Transverse colon (tissue), 4 donors: Measurements from ENCODE around the gene ADGRA3. TPM values are rescaled to one million over a fixed set of nuclear protein-coding genes. Genes with fewer than 3 reads are reported as not detected.
"Not testable (repeated sequence)": the region's sequence is repeated elsewhere in the genome, so short reads cannot be mapped to it uniquely, and the experiment has no call there.

Experiments used
- DNase-seq: peaks from one replicate; pipeline ENCODE4 v3.0.0-alpha.2; 2019
- H3K27ac ChIP-seq, 4 donors: fragments of 200-600 bp; sonication (generic); 2 replicates each; pipeline ENCODE4 v1.5.1; 2016 to 2018; ENCODE audit warnings: inconsistent platforms in 4 of 4
- H3K27me3 ChIP-seq: fragments of 200-600 bp; sonication (generic); 2 replicates; pipeline ENCODE4 v1.5.1; 2017; ENCODE audit warnings: inconsistent platforms
- H3K36me3 ChIP-seq, 4 donors: fragments of 200-600 bp; sonication (generic); 2 replicates each; pipeline ENCODE4 v1.5.1; 2017 to 2019; ENCODE audit warnings: inconsistent platforms in 4 of 4
- H3K4me1 ChIP-seq, 4 donors: fragments of 200-600 bp; sonication (generic); 2 replicates each; pipeline ENCODE4 v1.5.1; 2017 to 2020; ENCODE audit warnings: inconsistent platforms in 4 of 4
- H3K4me3 ChIP-seq, 4 donors: fragments of 200-600 bp; sonication (generic); 1 replicate in 1 of 4; 2 replicates in 3 of 4; pipeline versions ENCODE4 v1.5.1 to v1.6.1; 2017 to 2019; ENCODE audit warnings: inconsistent platforms in 4 of 4
- H3K9me3 ChIP-seq, 2 donors: fragments of 200-600 bp; sonication (generic); 2 replicates each; pipeline ENCODE4 v1.5.1; 2017 to 2019; ENCODE audit warnings: inconsistent platforms in 2 of 2
- CTCF ChIP-seq, 5 experiments: fragments of 200-600 bp in 3 of 5; fragments of 450-650 bp in 2 of 5; sonication (generic) in 3 of 5; IDR thresholded peaks; 1 replicate in 2 of 5; 2 replicates in 3 of 5; pipeline ENCODE4 v1.5.1; 2016 to 2017; ENCODE audit warnings: antibody characterized with exemption in 5 of 5, inconsistent platforms in 3 of 5, mild to moderate bottlenecking in 2 of 5, moderate library complexity in 1 of 5
- EP300 ChIP-seq: sonication (generic); formaldehyde crosslinking; IDR thresholded peaks from one replicate; pipeline ENCODE4 v1.6.1; 2017; ENCODE audit warnings: antibody characterized with exemption, low read depth
- POLR2A ChIP-seq: fragments of 450-650 bp; IDR thresholded peaks from one replicate; pipeline ENCODE4 v1.6.1; 2016; ENCODE audit warnings: antibody characterized with exemption, mild to moderate bottlenecking, moderate library complexity
- POLR2AphosphoS5 ChIP-seq, 3 donors: sonication (generic); formaldehyde crosslinking; IDR thresholded peaks; one replicate each; pipeline ENCODE4 v1.6.1; 2016; ENCODE audit warnings: antibody characterized with exemption in 3 of 3
- WGBS, 2 donors: methylation state at CpG; one replicate each; pipeline ENCODE4 v1.1.5; 2018; ENCODE audit warnings: low coverage in 1 of 2; 5-methylcytosine and 5-hydroxymethylcytosine counted together
- in situ Hi-C, 4 donors: fragments of 200-750 bp; cut with MboI; loops; one replicate each; pipeline versions ENCODE4 v1.15.0 to v1.15.1; 2017; ENCODE audit warnings: low sequenced_read_pairs in 3 of 4, low pct_ligation_motif_present in 1 of 4, low pct_unique_long_range_greater_than_20kb in 1 of 4
- intact Hi-C: fragments of 100-400 bp; cut with DNase I; formaldehyde crosslinking; loops from one replicate; pipeline ENCODE4 v1.15.1; 2023; ENCODE audit warnings: low total_unique reads
- total RNA-seq, 4 donors: library from RNA; depleted of rRNA; stranded (reverse); fragments of >200 nt; gene quantifications; one replicate each; pipeline ENCODE4 v1.1.0, GENCODE V29; 2016

The ADGRA3 gene
- total RNA-seq, 4 donors from 2014 or later, result 76.7 to 126 (median 91.1) TPM

DNA sequence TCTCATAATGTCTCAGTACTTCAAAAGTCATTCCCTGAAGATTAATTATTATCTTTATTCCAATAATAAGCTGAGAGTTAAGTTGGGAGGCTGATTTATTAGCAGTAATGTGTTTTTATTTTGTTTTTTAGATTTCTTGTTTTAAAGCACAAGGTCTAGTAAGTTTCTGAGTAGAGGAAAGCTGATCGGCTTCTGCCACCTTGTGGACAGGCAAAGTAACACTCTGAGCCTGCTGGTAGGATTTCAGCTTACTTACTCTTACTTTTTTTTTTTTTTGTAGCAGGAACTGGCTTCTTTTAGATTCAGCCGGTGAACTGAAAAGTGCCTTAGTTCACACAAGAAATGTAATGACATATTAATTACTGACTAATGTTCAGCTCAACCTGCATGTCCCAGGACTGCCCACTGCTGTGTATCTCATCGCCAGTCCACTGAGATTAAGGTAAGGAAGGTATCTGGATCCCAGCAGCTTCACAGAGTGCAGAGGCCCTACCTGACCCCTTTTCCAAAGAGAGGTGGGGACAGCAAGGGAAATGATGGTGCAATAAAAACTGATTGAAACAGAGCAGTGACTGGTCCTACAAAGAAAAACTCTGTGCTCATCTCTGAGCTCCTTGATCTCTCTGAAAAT, 126.5 kb downstream of the ADGRA3 start:
- H3K4me3 ChIP-seq, result no peak overlapping the region
- in situ Hi-C loops, result loop anchor here (10.0 to 25.0 kb wide), 2 partner anchors 602 to 605 kb away; no protein-coding TSS in a partner anchor
- no peaks in the 10 kb centered on the region for H3K27me3 ChIP-seq
- intact Hi-C loops, result loop anchor here (2.0 kb wide), 1 partner anchor 601 kb away; no protein-coding TSS in a partner anchor
- TF ChIP-seq POLR2A (no peak), CTCF (IDR thresholded peaks at IDR 0.05) (peak; percentile 67 to 81 (median 73))
- H3K36me3 ChIP-seq, result peaks cover 0 to 14% (median 0%) of the 10 kb centered on the region in 4 donors
- DNase-seq, result peak; percentile 46
- no peak overlapping the region for H3K27ac ChIP-seq
- no peaks in the 10 kb centered on the region for H3K4me1 ChIP-seq
- WGBS, 2 donors, result 38 to 39% methylated on average over 3 of the region's 3 CpGs
- no peaks in the 10 kb centered on the region for H3K9me3 ChIP-seq

- in situ Hi-C loops, result loop anchor here (10.0 to 25.0 kb wide), 2 partner anchors 598 to 601 kb away; no protein-coding TSS in a partner anchor
- Histone ChIP-seq H3K4me1 (no peaks in the 10 kb centered on the region), H3K27me3 (no peaks in the 10 kb centered on the region), H3K4me3 (no peak overlapping the region), H3K36me3 (peaks cover 0 to 14% (median 0%) of the 10 kb centered on the region in 4 donors), H3K27ac (no peak overlapping the region), H3K9me3 (no peaks in the 10 kb centered on the region)
- DNase-seq, result no peak
- TF ChIP-seq POLR2A, result no peak
- no peak for TF ChIP-seq EP300
- no peak for TF ChIP-seq CTCF (IDR thresholded peaks at IDR 0.05)
- no peak for TF ChIP-seq POLR2AphosphoS5 (IDR thresholded peaks at IDR 0.05)
- whole genome bisulfite sequencing, 2 donors, result 47 to 54% methylated on average over 7 of the region's 7 CpGs
- intact Hi-C loops, result no loop called here
These were observed 130.3 kb downstream of the ADGRA3 start for GRCh38 chr4:22385611-22386011.

- in situ Hi-C loops, result loop anchor here (10.0 to 25.0 kb wide), 2 partner anchors 597 to 599 kb away; no protein-coding TSS in a partner anchor
- H3K4me3 ChIP-seq, result no peak overlapping the region
- H3K36me3 ChIP-seq, result peaks cover 0 to 14% (median 0%) of the 10 kb centered on the region in 4 donors
- DNase-seq, result no peak
- intact Hi-C loops, result no loop called here
- no peak overlapping the region for H3K27ac ChIP-seq
- H3K4me1 ChIP-seq, result no peaks in the 10 kb centered on the region
- no peaks in the 10 kb centered on the region for H3K9me3 ChIP-seq
- TF ChIP-seq POLR2AphosphoS5 (IDR thresholded peaks at IDR 0.05) (no peak), CTCF (IDR thresholded peaks at IDR 0.05) (no peak), POLR2A (no peak), EP300 (no peak)
- no peaks in the 10 kb centered on the region for H3K27me3 ChIP-seq
These were observed 131.7 kb downstream of the ADGRA3 start for GRCh38 chr4:22384154-22384553.

- H3K27ac ChIP-seq, H3K36me3 ChIP-seq, H3K4me3 ChIP-seq, H3K9me3 ChIP-seq, DNase-seq, intact Hi-C loops, H3K27me3 ChIP-seq, H3K4me1 ChIP-seq: not testable (repeated sequence)
- 40 to 43% methylated on average over 1 to 3 of the region's 3 CpGs for WGBS, 2 donors
- in situ Hi-C loops, result loop anchor here (10.0 to 25.0 kb wide), 2 partner anchors 595 to 597 kb away; no protein-coding TSS in a partner anchor
These were observed 133.7 kb downstream of the ADGRA3 start for GRCh38 chr4:22382216-22382615.

- Histone ChIP-seq H3K4me1 (no peaks in the 10 kb centered on the region), H3K27ac (no peak overlapping the region), H3K36me3 (no peaks in the 10 kb centered on the region), H3K9me3 (no peaks in the 10 kb centered on the region), H3K4me3 (no peak overlapping the region), H3K27me3 (no peaks in the 10 kb centered on the region)
- no peak for TF ChIP-seq CTCF (IDR thresholded peaks at IDR 0.05)
- no peak for TF ChIP-seq EP300
- no peak for TF ChIP-seq POLR2A
- no peak for TF ChIP-seq POLR2AphosphoS5 (IDR thresholded peaks at IDR 0.05)
- intact Hi-C loops (no loop called here), in situ Hi-C loops (no loop called here)
- no peak for DNase-seq
- 75 to 81% methylated on average over 3 of the region's 3 CpGs for WGBS, 2 donors
These were observed 142.9 kb downstream of the ADGRA3 start for GRCh38 chr4:22372986-22373385.
